ENCODE results near the gene DNAJC11.

Gene DNAJC11

GRCh38 chr1:6619045-6619444, 82.6 kb downstream of the DNAJC11 start:
- Histone ChIP-seq H3K27me3 (peaks cover 8% of the 10 kb centered on the region; the same call in 1 of the 2 replicates), H3K4me3 (no peak overlapping the region), H4K20me1 (peaks cover 81% of the 10 kb centered on the region), H3K9me3 (no peaks in the 10 kb centered on the region), H3K36me3 (peaks cover 77% of the 10 kb centered on the region), H3K4me2 (no peak overlapping the region), H3K27ac (no peak overlapping the region), H3K4me1 (peaks cover 20% of the 10 kb centered on the region), H3K9ac (no peak overlapping the region)
- TF ChIP-seq Cebpa-rat (IDR thresholded peaks at IDR 0.05) = no peak

- Histone ChIP-seq H4K20me1 (peaks cover 51% of the 10 kb centered on the region), H3K9ac (peak overlapping the region; percentile 84), H3K4me2 (peak overlapping the region; percentile 85), H3K36me3 (peaks cover 38% of the 10 kb centered on the region), H3K27ac (peak overlapping the region; percentile 74), H3K27me3 (peaks cover 13% of the 10 kb centered on the region), H3K4me1 (peaks cover 28% of the 10 kb centered on the region), H3K9me3 (no peaks in the 10 kb centered on the region), H3K4me3 (peak overlapping the region; percentile 97)
- TF ChIP-seq Cebpa-rat (IDR thresholded peaks at IDR 0.05) = no peak
Measured at GRCh38 chr1:6614929-6615785, 86.5 kb downstream of the DNAJC11 start.

DNA sequence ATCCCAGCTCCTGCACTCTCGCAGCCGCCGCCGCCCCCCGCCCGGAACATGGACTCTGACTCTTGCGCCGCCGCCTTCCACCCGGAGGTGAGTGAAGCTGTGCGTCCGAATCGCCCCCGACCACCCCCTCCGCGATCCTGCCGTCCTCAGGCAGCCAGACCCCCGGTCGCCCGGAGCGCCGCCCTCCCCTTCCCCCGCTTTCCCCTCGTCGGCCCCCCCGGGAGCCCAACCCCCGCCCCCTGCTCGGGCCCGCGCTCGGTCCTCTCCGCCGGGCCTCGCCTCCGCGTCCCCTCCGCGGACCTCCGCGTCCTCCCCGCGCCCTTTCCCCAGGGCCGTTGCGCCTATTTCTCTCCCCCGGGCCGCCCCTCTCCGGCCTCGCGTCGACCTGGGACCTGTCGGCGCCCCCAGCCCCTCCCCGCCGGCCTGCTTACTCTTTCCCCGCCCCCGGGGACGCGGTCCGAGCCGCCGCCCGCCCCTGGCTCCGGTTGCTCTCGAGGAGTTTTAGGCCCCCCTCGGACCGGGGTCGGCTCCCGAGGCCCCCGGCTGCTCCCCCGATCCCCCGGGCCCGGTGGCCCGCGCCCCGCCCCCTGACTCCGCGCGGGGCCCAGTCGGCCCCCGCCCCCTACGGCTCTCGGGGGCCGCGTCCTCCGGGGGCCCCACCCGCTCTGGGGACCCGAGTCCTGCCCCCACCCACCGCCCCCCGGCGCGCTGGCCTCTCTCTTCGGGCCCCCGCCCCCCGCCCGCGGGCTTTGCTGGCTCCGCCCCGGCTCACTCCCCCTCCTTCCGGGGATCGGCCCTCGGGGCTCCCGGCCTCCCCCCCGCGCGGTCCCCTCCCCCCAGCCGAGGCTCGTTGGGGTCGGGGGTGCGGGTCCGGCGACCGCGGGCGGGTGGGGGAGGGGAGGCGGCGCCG, 87.3 kb downstream of the DNAJC11 start:
- no peak for TF ChIP-seq Cebpa-rat (IDR thresholded peaks at IDR 0.05)
- peaks cover 29% of the 10 kb centered on the region for H3K36me3 ChIP-seq
- peaks cover 28% of the 10 kb centered on the region for H3K4me1 ChIP-seq
- H3K27ac ChIP-seq = peak overlapping the region; percentile 78
- peak overlapping the region; percentile 97 for H3K4me3 ChIP-seq
- H3K27me3 ChIP-seq = peaks cover 13% of the 10 kb centered on the region
- H4K20me1 ChIP-seq = peaks cover 42% of the 10 kb centered on the region
- H3K9ac ChIP-seq = peak overlapping the region; percentile 86
- peak overlapping the region; percentile 85 for H3K4me2 ChIP-seq
- H3K9me3 ChIP-seq = no peaks in the 10 kb centered on the region

- peak within 1 kb of the TSS; percentile 97 for H3K4me3 ChIP-seq
- no peak for TF ChIP-seq Cebpa-rat (IDR thresholded peaks at IDR 0.05)
- no peaks in the 10 kb centered on the region for H3K9me3 ChIP-seq
- H3K27ac ChIP-seq = peak within 1 kb of the TSS; percentile 78
- H3K9ac ChIP-seq = peak within 1 kb of the TSS; percentile 86
- H3K27me3 ChIP-seq = peaks cover 13% of the 10 kb centered on the region
- peaks cover 21% of the 10 kb centered on the region for H3K36me3 ChIP-seq
- H3K4me1 ChIP-seq = peaks cover 28% of the 10 kb centered on the region
- peaks cover 34% of the 10 kb centered on the region for H4K20me1 ChIP-seq
- H3K4me2 ChIP-seq = peak within 1 kb of the TSS; percentile 99
Measured at GRCh38 chr1:6613361-6614018, 88.1 kb downstream of the DNAJC11 start, which contains the start of gene PHF13. Gene PHF13 (plus strand): TSS chr1:6613731. CDS start chr1:6614067, 336 bp downstream.

DNA sequence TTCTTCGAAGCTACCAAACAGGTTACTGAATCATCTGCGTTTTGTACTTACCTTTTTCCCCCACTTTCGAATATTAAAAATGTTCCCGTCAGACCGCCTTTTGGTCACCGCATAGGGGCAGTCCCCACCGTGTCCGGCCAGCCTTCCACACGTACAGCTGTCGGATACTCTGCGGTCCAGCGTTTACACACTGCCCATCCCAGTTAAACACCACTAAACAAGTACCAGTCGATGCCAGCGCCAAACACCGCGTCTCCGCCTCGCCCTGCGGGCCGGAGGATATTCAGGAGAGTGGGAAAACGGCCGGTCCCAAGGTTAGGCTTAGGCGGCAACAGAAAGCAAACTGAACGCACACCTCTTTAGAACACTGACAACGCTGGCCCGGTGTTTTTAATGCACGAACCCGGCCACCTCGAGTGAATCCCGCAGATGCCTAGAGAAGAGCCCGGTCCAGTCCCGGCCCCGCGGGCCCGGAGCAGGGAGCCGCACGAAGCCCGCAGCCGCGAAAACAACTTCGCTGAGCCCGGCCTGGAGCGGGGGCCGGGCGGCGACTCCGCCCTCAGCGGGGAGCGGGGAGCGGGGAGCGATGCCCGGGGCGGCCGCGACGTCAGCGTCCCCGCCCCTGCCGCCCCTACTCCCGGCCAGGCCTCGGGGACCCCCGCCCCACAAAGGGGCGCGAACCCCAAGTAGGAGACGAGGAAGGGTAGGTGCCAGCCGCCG, 88.8 kb downstream of the DNAJC11 start:
- Histone ChIP-seq H3K4me2 (peak overlapping the region; percentile 99), H3K27me3 (peaks cover 13% of the 10 kb centered on the region), H3K4me1 (peaks cover 28% of the 10 kb centered on the region), H3K27ac (peak overlapping the region; percentile 70), H3K9me3 (no peaks in the 10 kb centered on the region), H3K9ac (peak overlapping the region; percentile 82), H4K20me1 (peaks cover 27% of the 10 kb centered on the region), H3K36me3 (peaks cover 14% of the 10 kb centered on the region), H3K4me3 (peak overlapping the region; percentile 97)
- TF ChIP-seq Cebpa-rat (IDR thresholded peaks at IDR 0.05) = no peak

DNA sequence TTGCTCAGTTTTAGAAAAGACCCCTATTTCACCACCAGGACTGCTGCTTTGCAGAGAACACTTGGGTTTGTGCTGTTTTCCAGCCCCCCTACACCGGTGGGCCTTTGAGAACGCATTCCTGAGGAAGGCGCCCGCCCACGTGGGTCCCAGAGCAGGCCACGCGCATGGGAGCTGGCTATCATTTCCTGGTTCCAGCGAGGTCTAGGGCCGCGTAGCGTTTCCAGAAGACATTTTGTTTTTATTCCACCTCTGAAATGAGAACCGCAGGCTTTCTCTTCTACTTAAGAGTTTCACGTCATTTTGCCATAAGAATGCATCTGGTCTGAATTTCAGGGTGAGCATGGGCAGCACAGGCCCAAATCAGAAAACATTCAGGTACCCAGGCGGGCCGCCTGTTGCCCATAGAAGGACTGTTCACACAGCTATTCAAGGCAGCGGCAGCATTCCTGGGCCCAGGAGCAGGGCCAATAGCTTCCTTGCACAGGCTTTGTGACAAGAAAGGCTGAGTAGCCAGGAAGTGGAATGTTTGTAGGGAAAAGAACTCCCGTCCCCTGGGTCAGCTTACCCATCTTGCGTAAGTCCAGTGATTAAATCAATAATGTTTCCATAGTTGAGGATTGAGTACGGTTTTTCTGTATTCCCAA, 97.6 kb downstream of the DNAJC11 start:
- H3K4me1 ChIP-seq = peaks cover 37% of the 10 kb centered on the region
- peak overlapping the region; percentile 74 for H3K9ac ChIP-seq
- H3K27ac ChIP-seq = peak overlapping the region; percentile 76
- peaks cover 4% of the 10 kb centered on the region for H3K36me3 ChIP-seq
- peak overlapping the region; percentile 77 for H3K4me3 ChIP-seq
- peaks cover 32% of the 10 kb centered on the region for H4K20me1 ChIP-seq
- no peaks in the 10 kb centered on the region for H3K27me3 ChIP-seq
- no peaks in the 10 kb centered on the region for H3K9me3 ChIP-seq
- no peak for TF ChIP-seq Cebpa-rat (IDR thresholded peaks at IDR 0.05)
- peak overlapping the region; percentile 91 for H3K4me2 ChIP-seq

- H3K27me3 ChIP-seq = no peaks in the 10 kb centered on the region
- TF ChIP-seq Cebpa-rat (IDR thresholded peaks at IDR 0.05) = no peak
- H3K4me2 ChIP-seq = peak overlapping the region; percentile 91
- H3K4me1 ChIP-seq = peaks cover 43% of the 10 kb centered on the region
- H3K9ac ChIP-seq = peak overlapping the region; percentile 74
- peaks cover 10% of the 10 kb centered on the region for H3K36me3 ChIP-seq
- H4K20me1 ChIP-seq = peaks cover 38% of the 10 kb centered on the region
- no peaks in the 10 kb centered on the region for H3K9me3 ChIP-seq
- H3K27ac ChIP-seq = peak overlapping the region; percentile 76
- peak overlapping the region; percentile 77 for H3K4me3 ChIP-seq
Measured at GRCh38 chr1:6603238-6603914, 98.2 kb downstream of the DNAJC11 start.

- Histone ChIP-seq H4K20me1 (peaks cover 44% of the 10 kb centered on the region), H3K4me2 (peak within 1 kb of the TSS; percentile 91), H3K9me3 (no peaks in the 10 kb centered on the region), H3K27me3 (no peaks in the 10 kb centered on the region), H3K36me3 (peaks cover 16% of the 10 kb centered on the region), H3K9ac (peak within 1 kb of the TSS; percentile 84), H3K4me3 (peak within 1 kb of the TSS; percentile 77), H3K27ac (peak within 1 kb of the TSS; percentile 82), H3K4me1 (peaks cover 46% of the 10 kb centered on the region)
- TF ChIP-seq Cebpa-rat (IDR thresholded peaks at IDR 0.05) = no peak
Measured at GRCh38 chr1:6602669-6603237, 98.9 kb downstream of the DNAJC11 start, which contains the start of gene KLHL21. Gene KLHL21 (minus strand): TSS chr1:6602869. CDS start chr1:6602817, 52 bp downstream.

All from BLaER1 (cell line).